GM12873 (cell line): ENCODE data around the gene HSF4.

Source experiments
- TF ChIP-seq, protein P1 (sequence below): IDR thresholded peaks from 2 replicates; pipeline ENCODE4 v1.5.1; 2012; ENCODE audit warnings: low read depth, mild to moderate bottlenecking, moderate library complexity, low read length, control low read depth; ENCODE audit not compliant: insufficient read depth; ENCODE audit errors: missing control alignments

HSF4 gene, protein sequence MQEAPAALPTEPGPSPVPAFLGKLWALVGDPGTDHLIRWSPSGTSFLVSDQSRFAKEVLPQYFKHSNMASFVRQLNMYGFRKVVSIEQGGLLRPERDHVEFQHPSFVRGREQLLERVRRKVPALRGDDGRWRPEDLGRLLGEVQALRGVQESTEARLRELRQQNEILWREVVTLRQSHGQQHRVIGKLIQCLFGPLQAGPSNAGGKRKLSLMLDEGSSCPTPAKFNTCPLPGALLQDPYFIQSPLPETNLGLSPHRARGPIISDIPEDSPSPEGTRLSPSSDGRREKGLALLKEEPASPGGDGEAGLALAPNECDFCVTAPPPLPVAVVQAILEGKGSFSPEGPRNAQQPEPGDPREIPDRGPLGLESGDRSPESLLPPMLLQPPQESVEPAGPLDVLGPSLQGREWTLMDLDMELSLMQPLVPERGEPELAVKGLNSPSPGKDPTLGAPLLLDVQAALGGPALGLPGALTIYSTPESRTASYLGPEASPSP

GRCh38 chr16:67164599-67165061, at the start of gene HSF4:
Gene HSF4 (plus strand): TSS chr16:67164745. CDS start chr16:67164812, 67 bp downstream.
- TF ChIP-seq, protein P1, sequence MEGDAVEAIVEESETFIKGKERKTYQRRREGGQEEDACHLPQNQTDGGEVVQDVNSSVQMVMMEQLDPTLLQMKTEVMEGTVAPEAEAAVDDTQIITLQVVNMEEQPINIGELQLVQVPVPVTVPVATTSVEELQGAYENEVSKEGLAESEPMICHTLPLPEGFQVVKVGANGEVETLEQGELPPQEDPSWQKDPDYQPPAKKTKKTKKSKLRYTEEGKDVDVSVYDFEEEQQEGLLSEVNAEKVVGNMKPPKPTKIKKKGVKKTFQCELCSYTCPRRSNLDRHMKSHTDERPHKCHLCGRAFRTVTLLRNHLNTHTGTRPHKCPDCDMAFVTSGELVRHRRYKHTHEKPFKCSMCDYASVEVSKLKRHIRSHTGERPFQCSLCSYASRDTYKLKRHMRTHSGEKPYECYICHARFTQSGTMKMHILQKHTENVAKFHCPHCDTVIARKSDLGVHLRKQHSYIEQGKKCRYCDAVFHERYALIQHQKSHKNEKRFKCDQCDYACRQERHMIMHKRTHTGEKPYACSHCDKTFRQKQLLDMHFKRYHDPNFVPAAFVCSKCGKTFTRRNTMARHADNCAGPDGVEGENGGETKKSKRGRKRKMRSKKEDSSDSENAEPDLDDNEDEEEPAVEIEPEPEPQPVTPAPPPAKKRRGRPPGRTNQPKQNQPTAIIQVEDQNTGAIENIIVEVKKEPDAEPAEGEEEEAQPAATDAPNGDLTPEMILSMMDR = no peak

DNA sequence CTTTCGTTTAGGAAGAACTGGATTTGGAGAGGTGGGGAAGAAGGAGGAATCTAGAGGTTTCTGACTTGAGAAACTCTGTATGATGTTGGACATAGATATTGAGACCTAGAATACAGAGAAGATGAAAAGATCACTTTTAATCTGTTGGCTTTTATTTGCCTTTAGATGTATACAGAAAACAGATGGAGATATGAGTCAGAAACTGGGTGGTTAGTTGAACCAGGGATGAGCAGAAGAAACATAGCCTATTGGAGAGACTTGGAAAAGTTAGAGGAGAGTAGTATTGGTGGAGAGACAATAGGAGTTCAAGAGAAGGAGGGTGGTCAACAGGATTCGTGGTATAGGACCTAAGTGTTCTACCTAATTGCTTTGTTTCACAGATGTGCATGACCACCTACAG, 49.8 kb upstream of the HSF4 start:
- TF ChIP-seq, protein P1 = no peak

- TF ChIP-seq, protein P1 = no peak
Observed at GRCh38 chr16:67115639-67116038, 48.9 kb upstream of the HSF4 start.

- TF ChIP-seq, protein P1 = no peak
Observed at GRCh38 chr16:67116388-67117311, 47.9 kb upstream of the HSF4 start.

- TF ChIP-seq, protein P1 = no peak
Observed at GRCh38 chr16:67117716-67118115, 46.8 kb upstream of the HSF4 start.

DNA sequence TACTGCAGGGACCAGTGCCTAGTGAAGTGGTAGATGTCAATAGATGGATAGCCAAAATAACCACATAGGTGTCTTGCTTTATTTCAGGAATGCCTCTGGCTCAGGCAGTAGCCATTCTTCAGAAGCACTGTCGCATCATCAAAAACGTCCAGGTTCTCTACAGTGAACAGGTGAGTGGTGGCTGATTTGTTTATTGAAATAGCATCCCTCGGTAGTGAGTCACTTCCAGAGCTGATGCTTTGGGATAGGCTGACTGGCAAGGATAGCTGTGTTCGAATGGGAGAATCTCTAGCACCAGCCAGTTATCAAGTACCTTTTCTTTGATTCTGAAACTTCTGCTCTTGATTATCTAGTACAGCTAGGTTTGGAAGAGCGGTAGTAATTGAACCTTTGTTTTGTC, 44.5 kb upstream of the HSF4 start:
- TF ChIP-seq, protein P1 = no peak

GRCh38 chr16:67128417-67128816, 36.1 kb upstream of the HSF4 start:
- TF ChIP-seq, protein P1 = no peak
